AG10803 (cell line): ENCODE results near the gene CACNA1S.
A peak's percentile ranks its signal among the peaks of the same experiment; 100 is the strongest.

Experiments
- DNase-seq: peaks from one replicate; pipeline ENCODE4 v3.0.0; 2010; ENCODE audit warnings: low read depth
- H3K4me3 ChIP-seq: 2 replicates; pipeline ENCODE4 v1.5.1; 2011; ENCODE audit warnings: mild to moderate bottlenecking, low read length, control low read depth
- CTCF ChIP-seq: conservative IDR thresholded peaks from 2 replicates; pipeline ENCODE4 v1.5.1; 2011; ENCODE audit warnings: mild to moderate bottlenecking, low read length, control low read depth, inconsistent platforms

The CACNA1S gene

GRCh38 chr1:201119206-201120197 is 7.3 kb upstream of the CACNA1S start:
- peak; percentile 20 for DNase-seq
- no peak overlapping the region for H3K4me3 ChIP-seq

GRCh38 chr1:201116091-201116490 is 3.9 kb upstream of the CACNA1S start:
- no peak overlapping the region for H3K4me3 ChIP-seq
- no peak for TF ChIP-seq CTCF
- no peak for DNase-seq

More at GRCh38 chr1:201119206-201120197, 7.3 kb upstream of the CACNA1S start:
- TF ChIP-seq CTCF, result peak; percentile 58

- TF ChIP-seq CTCF, result no peak
- DNase-seq, result no peak
- H3K4me3 ChIP-seq, result no peak overlapping the region
Observed at GRCh38 chr1:201115390-201115937, 3.2 kb upstream of the CACNA1S start.

- DNase-seq, result peak; percentile 89
- H3K4me3 ChIP-seq, result peak overlapping the region; percentile 80
- peak; percentile 92 for TF ChIP-seq CTCF
Observed at GRCh38 chr1:201114245-201115131, 2.3 kb upstream of the CACNA1S start.

GRCh38 chr1:201113451-201114244 is 1.4 kb upstream of the CACNA1S start:
- no peak for TF ChIP-seq CTCF
- H3K4me3 ChIP-seq, result peak overlapping the region; percentile 80; the same call in 1 of the 2 replicates
- DNase-seq, result no peak

- no peak overlapping the region for H3K4me3 ChIP-seq
- no peak for DNase-seq
- no peak for TF ChIP-seq CTCF
Observed at GRCh38 chr1:201112926-201113325, 700 bp upstream of the CACNA1S start.
